ENCODE measurements around the gene KRTDAP. TPM values are rescaled to one million over a fixed set of nuclear protein-coding genes. Genes with fewer than 3 reads are reported as not detected.

Gene KRTDAP
- total and polyA plus RNA-seq, 9 donors, result 0.54 to 1.6 (median 0.75) TPM; not detected in 4

DNA sequence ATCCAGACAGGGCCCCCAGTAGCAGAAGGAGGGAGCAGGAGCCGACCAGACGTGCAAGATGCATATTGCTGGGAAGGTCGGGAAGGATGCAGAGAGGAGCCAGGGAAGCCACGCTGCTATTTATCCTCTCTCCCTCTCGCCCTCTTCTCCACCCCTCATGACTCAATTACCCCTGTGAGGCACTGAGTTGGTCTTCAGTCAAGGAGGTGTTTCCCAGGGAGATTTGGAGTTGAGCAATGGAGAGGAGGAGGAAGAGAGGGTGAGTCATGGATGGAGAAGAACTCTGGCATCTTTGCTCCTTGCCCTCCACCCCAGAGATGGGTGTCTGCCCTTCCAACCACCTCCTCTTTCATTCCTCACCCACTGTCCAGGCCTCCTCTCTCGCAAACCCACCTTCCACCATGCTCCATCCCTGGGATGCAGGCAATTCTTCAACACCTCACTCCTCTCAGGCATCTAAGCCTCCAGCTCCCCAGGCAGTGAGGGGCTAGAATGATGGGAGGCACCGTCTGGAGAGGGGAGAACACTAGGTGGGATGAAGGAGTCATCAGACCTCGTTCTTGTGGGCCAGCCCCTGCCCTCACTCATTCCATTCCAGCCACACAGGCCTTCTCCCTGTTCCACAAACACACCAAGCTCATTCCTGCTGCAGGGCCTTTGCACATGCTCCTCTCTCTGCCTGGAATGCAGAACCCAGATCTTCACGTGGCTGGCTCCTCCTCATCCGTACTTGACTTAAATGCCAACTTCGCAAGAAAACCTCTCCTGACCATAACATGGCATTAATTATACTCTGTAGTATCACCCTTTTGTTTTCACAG is 38.2 kb upstream of the KRTDAP start, which contains the start of gene SBSN:
Gene SBSN (minus strand): TSS at position 94 of the 821 bp plus-strand sequence. CDS start 30 bp downstream, at position 64.
- Histone ChIP-seq H3K27ac (no peak within 1 kb of the TSS), H3K4me1 (ENCODE audit: insufficient read depth) (no peaks in the 10 kb centered on the region), H3K4me3 (no peak within 1 kb of the TSS), H3K36me3 (no peaks in the 10 kb centered on the region), H3K9me3 (no peaks in the 10 kb centered on the region), H3K27me3 (no peaks in the 10 kb centered on the region)
- DNase-seq, result no peak
- intact Hi-C loops (cut with DNase I), result no loop called here
- no peak for TF ChIP-seq EP300 (IDR thresholded peaks at IDR 0.05)
- no peak for TF ChIP-seq POLR2A (IDR thresholded peaks at IDR 0.05)
- TF ChIP-seq CTCF (IDR thresholded peaks at IDR 0.05), result no peak
- 67 to 68% (median 68%) methylated on average over 11 of the region's 11 CpGs for WGBS, 3 donors

DNA sequence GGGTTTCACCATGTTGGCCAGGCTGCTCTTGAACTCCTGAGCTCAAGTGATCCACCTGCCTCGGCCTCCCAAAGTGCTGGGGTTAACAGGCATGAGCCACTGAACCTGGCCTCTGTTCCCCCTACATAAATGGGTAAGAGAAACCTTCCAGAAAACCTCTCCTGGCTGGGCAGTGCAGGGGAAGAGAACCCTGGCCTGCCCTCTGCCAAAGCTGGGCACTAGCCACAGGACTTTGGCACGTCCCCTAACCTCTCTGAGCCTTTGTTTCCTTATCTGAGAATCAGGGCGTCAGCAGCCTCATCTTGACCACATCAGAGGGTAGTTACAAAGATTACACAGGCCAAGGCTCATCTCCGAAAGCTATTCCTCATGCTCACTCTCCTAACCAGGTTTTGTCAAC is 35.6 kb upstream of the KRTDAP start:
- Histone ChIP-seq H3K4me1 (ENCODE audit: insufficient read depth) (no peaks in the 10 kb centered on the region), H3K27me3 (no peaks in the 10 kb centered on the region), H3K9me3 (no peaks in the 10 kb centered on the region), H3K4me3 (no peak overlapping the region), H3K36me3 (no peaks in the 10 kb centered on the region), H3K27ac (no peak overlapping the region)
- DNase-seq, result no peak
- WGBS, 3 donors, result 68 to 91% (median 76%) methylated on average over 4 of the region's 4 CpGs
- intact Hi-C loops (cut with DNase I), result no loop called here
- TF ChIP-seq EP300 (IDR thresholded peaks at IDR 0.05), result no peak
- TF ChIP-seq POLR2A (IDR thresholded peaks at IDR 0.05), result no peak
- TF ChIP-seq CTCF (IDR thresholded peaks at IDR 0.05), result no peak

DNA sequence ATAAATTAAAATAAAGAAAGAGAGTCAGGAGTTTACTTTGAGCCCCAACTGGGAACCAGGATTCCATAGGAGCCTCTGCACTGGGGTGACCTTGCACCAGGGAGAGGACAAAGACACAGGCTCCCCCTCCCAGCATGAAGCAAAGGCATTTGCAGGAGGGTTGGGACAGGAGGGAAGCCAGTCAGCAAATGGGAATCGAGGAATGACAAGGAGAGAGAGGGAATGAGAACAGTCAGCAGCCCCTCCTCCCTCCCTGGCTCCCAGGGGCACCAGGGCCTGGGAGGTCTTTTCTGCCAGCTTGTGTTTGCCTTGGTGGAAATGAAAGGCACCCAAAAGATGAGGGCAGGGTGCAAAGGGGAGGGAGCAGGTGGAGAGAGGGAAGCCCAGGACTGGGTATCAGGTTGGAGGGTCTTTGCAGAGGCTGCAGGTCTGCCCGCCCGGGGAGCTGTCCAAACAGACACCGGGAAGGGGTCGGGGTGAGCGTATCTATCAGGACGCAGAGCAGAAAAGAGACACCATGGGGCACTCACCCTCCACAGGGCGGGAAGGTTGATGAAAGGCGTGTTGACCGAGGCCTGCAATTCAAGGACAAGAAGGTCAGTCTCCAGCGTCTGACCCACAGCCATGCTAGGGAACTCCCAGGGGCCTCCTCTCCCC is 34.0 kb upstream of the KRTDAP start:
- WGBS, 3 donors, result 14 to 20% (median 19%) methylated on average over 11 of the region's 11 CpGs
- H3K27me3 ChIP-seq, result no peaks in the 10 kb centered on the region
- DNase-seq, result no peak
- intact Hi-C loops (cut with DNase I), result no loop called here
- H3K36me3 ChIP-seq, result no peaks in the 10 kb centered on the region
- TF ChIP-seq POLR2A (IDR thresholded peaks at IDR 0.05) (no peak), EP300 (IDR thresholded peaks at IDR 0.05) (no peak), CTCF (IDR thresholded peaks at IDR 0.05) (no peak)
- no peak overlapping the region for H3K4me3 ChIP-seq
- H3K4me1 ChIP-seq (ENCODE audit: insufficient read depth), result no peaks in the 10 kb centered on the region
- no peak overlapping the region for H3K27ac ChIP-seq
- H3K9me3 ChIP-seq, result no peaks in the 10 kb centered on the region

GRCh38 chr19:35522745-35523327 is 32.6 kb upstream of the KRTDAP start:
- no peak overlapping the region for H3K4me3 ChIP-seq
- H3K36me3 ChIP-seq, result no peaks in the 10 kb centered on the region
- no peak for DNase-seq
- no peaks in the 10 kb centered on the region for H3K27me3 ChIP-seq
- intact Hi-C loops (cut with DNase I), result no loop called here
- no peak overlapping the region for H3K27ac ChIP-seq
- H3K9me3 ChIP-seq, result no peaks in the 10 kb centered on the region
- 79 to 82% (median 81%) methylated on average over 12 of the region's 12 CpGs for WGBS, 3 donors
- no peaks in the 10 kb centered on the region for H3K4me1 ChIP-seq (ENCODE audit: insufficient read depth)
- TF ChIP-seq POLR2A (IDR thresholded peaks at IDR 0.05), result no peak
- no peak for TF ChIP-seq CTCF (IDR thresholded peaks at IDR 0.05)
- TF ChIP-seq EP300 (IDR thresholded peaks at IDR 0.05), result no peak
